Cardiac atrium fibroblast (primary cell): ENCODE measurements around the gene TSLP. TPM values are rescaled to one million over a fixed set of nuclear protein-coding genes. Genes with fewer than 3 reads are reported as not detected.

ENCODE experiments used
- total RNA-seq: library from RNA; depleted of rRNA; stranded (reverse); fragments of >200 nt; gene quantifications from 2 replicates; pipeline ENCODE4 v1.2.3, GENCODE V29; 2015

TSLP gene
- total RNA-seq = 0.32 and 0.72 TPM in 2 replicates

GRCh38 chr5:111071413-111071812, at the start of gene TSLP:
TSLP (plus strand) TSS chr5:111071713; CDS start chr5:111071891, 178 bp downstream.

GRCh38 chr5:111092062-111092853, 20.7 kb downstream of the TSLP start, which contains the start of gene WDR36:
WDR36 (plus strand) TSS chr5:111092348; CDS start chr5:111092457, 109 bp downstream.

Other genes with a start within 250 kb of the TSLP start
- gene WDR36, start 20.6 kb downstream of the TSLP start, total RNA-seq = 24.4 and 27.4 TPM in 2 replicates
- gene CAMK4, start 152.7 kb downstream of the TSLP start, total RNA-seq = 0.18 and 0.97 TPM in 2 replicates